Right atrium auricular region (tissue), 2 donors: ENCODE results near the gene SNAPC5. TPM values are rescaled to one million over a fixed set of nuclear protein-coding genes. Genes with fewer than 3 reads are reported as not detected.
"Not testable (repeated sequence)": the region's sequence is repeated elsewhere in the genome, so short reads cannot be mapped to it uniquely, and the experiment has no call there.

ENCODE experiments used
- DNase-seq: peaks from one replicate; pipeline ENCODE4 v3.0.0-alpha.2; 2019; ENCODE audit warnings: low spot score
- H3K27ac ChIP-seq, 2 donors: fragments of 200-600 bp; sonication (generic); 1 replicate in 1 of 2; 2 replicates in 1 of 2; pipeline ENCODE4 v1.5.1; 2016 to 2019
- H3K27me3 ChIP-seq, 2 donors: fragments of 200-600 bp; sonication (generic); one replicate each; pipeline versions ENCODE4 v1.5.1 to v1.6.0; 2017 to 2019
- H3K36me3 ChIP-seq: fragments of 200-600 bp; sonication (generic); one replicate; pipeline ENCODE4 v1.5.1; 2016
- H3K4me1 ChIP-seq, 2 donors: fragments of 200-600 bp; sonication (generic); one replicate each; pipeline versions ENCODE4 v1.5.1 to v1.6.0; 2017 to 2019
- H3K4me3 ChIP-seq, 2 donors: fragments of 200-600 bp; sonication (generic); 1 replicate in 1 of 2; 2 replicates in 1 of 2; pipeline ENCODE4 v1.5.1; 2017 to 2019; ENCODE audit warnings: mild to moderate bottlenecking in 1 of 2, moderate library complexity in 1 of 2
- H3K9me3 ChIP-seq, 2 donors: fragments of 200-600 bp; sonication (generic); one replicate each; pipeline ENCODE4 v1.5.1; 2019
- CTCF ChIP-seq, 2 donors: fragments of 200-600 bp; sonication (generic); IDR thresholded peaks; one replicate each; pipeline ENCODE4 v1.5.1; 2019; ENCODE audit warnings: antibody characterized with exemption in 2 of 2
- total RNA-seq, 2 donors: library from RNA; depleted of rRNA; stranded (reverse); fragments of >200 nt; gene quantifications; one replicate each; pipeline ENCODE4 v1.1.0, GENCODE V29; 2016

The SNAPC5 gene
- total RNA-seq, 2 donors from 2014 or later, result 27.6 to 35.3 TPM

GRCh38 chr15:66504563-66505429, 7.2 kb upstream of the SNAPC5 start, which contains the start of the genes RPL4 and ZWILCH:
TSS of gene RPL4 (minus strand) at chr15:66504855. CDS start at chr15:66504790, 65 bp downstream.
TSS of gene ZWILCH (plus strand) at chr15:66505326. CDS start at chr15:66505339, 13 bp downstream.
- peak within 1 kb of the TSS; percentile 88 to 93 for H3K27ac ChIP-seq
- peaks cover 36% of the 10 kb centered on the region for H3K36me3 ChIP-seq
- H3K27me3 ChIP-seq, result no peaks in the 10 kb centered on the region
- H3K4me1 ChIP-seq, result peaks cover 0 to 29% of the 10 kb centered on the region in 2 donors
- peak; percentile 82 for DNase-seq
- no peaks in the 10 kb centered on the region for H3K9me3 ChIP-seq
- peak within 1 kb of the TSS; percentile 91 to 92 for H3K4me3 ChIP-seq
- no peak for TF ChIP-seq CTCF (IDR thresholded peaks at IDR 0.05)

- Histone ChIP-seq H3K27me3 (no peaks in the 10 kb centered on the region), H3K9me3 (no peaks in the 10 kb centered on the region), H3K36me3 (peaks cover 44% of the 10 kb centered on the region), H3K27ac (peak overlapping the region; percentile 88 to 93), H3K4me3 (peak overlapping the region; percentile 91 to 92), H3K4me1 (peaks cover 0 to 29% of the 10 kb centered on the region in 2 donors)
- DNase-seq, result no peak
- no peak for TF ChIP-seq CTCF (IDR thresholded peaks at IDR 0.05)
Observed at GRCh38 chr15:66503780-66504562, 6.4 kb upstream of the SNAPC5 start.

- H3K27me3 ChIP-seq, H3K9me3 ChIP-seq, DNase-seq: not testable (repeated sequence)
- peaks cover 0 to 32% of the 10 kb centered on the region in 2 donors for H3K4me1 ChIP-seq
- peaks cover 53% of the 10 kb centered on the region for H3K36me3 ChIP-seq
- peak overlapping the region; percentile 91 to 92 for H3K4me3 ChIP-seq
- H3K27ac ChIP-seq, result peak overlapping the region in 1 of 2 donors; percentile 93
Observed at GRCh38 chr15:66503041-66503648, 5.6 kb upstream of the SNAPC5 start.

- Histone ChIP-seq H3K36me3 (peaks cover 56% of the 10 kb centered on the region), H3K9me3 (no peaks in the 10 kb centered on the region), H3K4me3 (no peak overlapping the region), H3K4me1 (peaks cover 0 to 36% of the 10 kb centered on the region in 2 donors), H3K27me3 (no peaks in the 10 kb centered on the region), H3K27ac (no peak overlapping the region)
- DNase-seq, result no peak
- no peak for TF ChIP-seq CTCF (IDR thresholded peaks at IDR 0.05)
Observed at GRCh38 chr15:66502491-66502890, 4.9 kb upstream of the SNAPC5 start.

- H3K4me3 ChIP-seq, H3K9me3 ChIP-seq, H3K27ac ChIP-seq, H3K27me3 ChIP-seq, DNase-seq: not testable (repeated sequence)
- H3K36me3 ChIP-seq, result peaks cover 59% of the 10 kb centered on the region
- H3K4me1 ChIP-seq, result peaks cover 0 to 44% of the 10 kb centered on the region in 2 donors
Observed at GRCh38 chr15:66500346-66500745, 2.8 kb upstream of the SNAPC5 start.

GRCh38 chr15:66498501-66499386, 1.2 kb upstream of the SNAPC5 start:
- H3K27ac ChIP-seq, result no peak overlapping the region
- no peaks in the 10 kb centered on the region for H3K9me3 ChIP-seq
- TF ChIP-seq CTCF (IDR thresholded peaks at IDR 0.05), result peak in 1 of 2 donors; percentile 53
- DNase-seq, result peak; percentile 28
- no peaks in the 10 kb centered on the region for H3K27me3 ChIP-seq
- H3K4me3 ChIP-seq, result no peak overlapping the region
- peaks cover 74% of the 10 kb centered on the region for H3K36me3 ChIP-seq
- H3K4me1 ChIP-seq, result peaks cover 0 to 40% of the 10 kb centered on the region in 2 donors
